ENCODE measurements around the gene POLH.
A peak's percentile ranks its signal among the peaks of the same experiment; 100 is the strongest.

Gene POLH

GRCh38 chr6:43570876-43571441 lies 5.0 kb upstream of the POLH start:
- Histone ChIP-seq H3K4me1 (ENCODE audit: low read depth, poor library complexity, severe bottlenecking) (peaks cover 16% of the 10 kb centered on the region), H2AFZ (ENCODE audit: low read depth) (no peak overlapping the region), H3K27ac (no peak overlapping the region), H4K20me1 (ENCODE audit: insufficient read depth) (no peaks in the 10 kb centered on the region), H3K4me3 (IDR thresholded peaks at IDR 0.05; ENCODE audit: insufficient read depth, low read depth, low read length) (no peak overlapping the region), H3K9ac (no peak overlapping the region), H3K79me2 (ENCODE audit: insufficient read depth, low read depth) (peaks cover 36% of the 10 kb centered on the region), H3K36me3 (ENCODE audit: insufficient read depth) (peaks cover 14% of the 10 kb centered on the region; the same call in 1 of the 2 replicates), H3K4me2 (no peak overlapping the region), H3K27me3 (ENCODE audit: insufficient read depth, low read depth) (no peaks in the 10 kb centered on the region)
- TF ChIP-seq CTCF (conservative IDR thresholded peaks at IDR 0.05; ENCODE audit: low read depth, low read length), result no peak

- peaks cover 9% of the 10 kb centered on the region; the same call in 1 of the 2 replicates for H3K36me3 ChIP-seq (ENCODE audit: insufficient read depth)
- TF ChIP-seq CTCF (conservative IDR thresholded peaks at IDR 0.05; ENCODE audit: low read depth, low read length), result no peak
These were observed 4.0 kb upstream of the POLH start for GRCh38 chr6:43572015-43572414.

GRCh38 chr6:43575105-43575771 lies 747 bp upstream of the POLH start:
- no peaks in the 10 kb centered on the region; the same call in 1 of the 2 replicates for H3K36me3 ChIP-seq (ENCODE audit: insufficient read depth)
- H3K27me3 ChIP-seq (ENCODE audit: insufficient read depth, low read depth), result no peaks in the 10 kb centered on the region
- H3K4me3 ChIP-seq (IDR thresholded peaks at IDR 0.05; ENCODE audit: insufficient read depth, low read depth, low read length), result peak overlapping the region; percentile 45
- H3K9ac ChIP-seq, result peak overlapping the region; percentile 69; the same call in 1 of the 2 replicates
- no peaks in the 10 kb centered on the region for H4K20me1 ChIP-seq (ENCODE audit: insufficient read depth)
- H3K4me2 ChIP-seq, result peak overlapping the region; percentile 34
- peaks cover 32% of the 10 kb centered on the region for H3K4me1 ChIP-seq (ENCODE audit: low read depth, poor library complexity, severe bottlenecking)
- TF ChIP-seq CTCF (conservative IDR thresholded peaks at IDR 0.05; ENCODE audit: low read depth, low read length), result no peak
- H2AFZ ChIP-seq (ENCODE audit: low read depth), result peak overlapping the region; percentile 74
- peaks cover 69% of the 10 kb centered on the region for H3K79me2 ChIP-seq (ENCODE audit: insufficient read depth, low read depth)
- peak overlapping the region; percentile 63 for H3K27ac ChIP-seq

More at GRCh38 chr6:43572015-43572414, 4.0 kb upstream of the POLH start:
- Histone ChIP-seq H4K20me1 (ENCODE audit: insufficient read depth) (no peaks in the 10 kb centered on the region), H3K27ac (no peak overlapping the region), H3K27me3 (ENCODE audit: insufficient read depth, low read depth) (no peaks in the 10 kb centered on the region), H3K79me2 (ENCODE audit: insufficient read depth, low read depth) (peaks cover 45% of the 10 kb centered on the region), H3K4me1 (ENCODE audit: low read depth, poor library complexity, severe bottlenecking) (peaks cover 16% of the 10 kb centered on the region), H3K9ac (no peak overlapping the region), H3K4me2 (no peak overlapping the region), H3K4me3 (IDR thresholded peaks at IDR 0.05; ENCODE audit: insufficient read depth, low read depth, low read length) (no peak overlapping the region), H2AFZ (ENCODE audit: low read depth) (no peak overlapping the region)

GRCh38 chr6:43578748-43579147 lies 2.8 kb downstream of the POLH start:
- peak overlapping the region; percentile 6; the same call in 1 of the 2 replicates for H3K4me2 ChIP-seq
- TF ChIP-seq CTCF (conservative IDR thresholded peaks at IDR 0.05; ENCODE audit: low read depth, low read length), result no peak
- no peak overlapping the region for H3K4me3 ChIP-seq (IDR thresholded peaks at IDR 0.05; ENCODE audit: insufficient read depth, low read depth, low read length)
- H3K79me2 ChIP-seq (ENCODE audit: insufficient read depth, low read depth), result peaks cover 57% of the 10 kb centered on the region
- no peaks in the 10 kb centered on the region for H3K27me3 ChIP-seq (ENCODE audit: insufficient read depth, low read depth)
- H2AFZ ChIP-seq (ENCODE audit: low read depth), result no peak overlapping the region
- H3K4me1 ChIP-seq (ENCODE audit: low read depth, poor library complexity, severe bottlenecking), result peaks cover 24% of the 10 kb centered on the region
- H3K36me3 ChIP-seq (ENCODE audit: insufficient read depth), result no peaks in the 10 kb centered on the region
- no peak overlapping the region for H3K9ac ChIP-seq
- H4K20me1 ChIP-seq (ENCODE audit: insufficient read depth), result no peaks in the 10 kb centered on the region
- no peak overlapping the region for H3K27ac ChIP-seq
